K562 (cell line): ENCODE measurements around the gene MRNIP. TPM values are rescaled to one million over a fixed set of nuclear protein-coding genes. Genes with fewer than 3 reads are reported as not detected.
A peak's percentile ranks its signal among the peaks of the same experiment; 100 is the strongest.

ENCODE experiments used
- ARID2 ChIP-seq: fragments of 450-650 bp; IDR thresholded peaks from 2 replicates; pipeline ENCODE4 v1.6.1; 2017; ENCODE audit warnings: antibody characterized with exemption, mild to moderate bottlenecking
- BDP1 ChIP-seq: IDR thresholded peaks from 3 replicates; pipeline ENCODE4 v1.6.1; 2011; ENCODE audit not compliant: insufficient read length, insufficient read depth
- BHLHE40 ChIP-seq: IDR thresholded peaks from 2 replicates; pipeline ENCODE4 v1.6.1; 2011; ENCODE audit warnings: low read length, improper control_type of control experiment
- POLR2AphosphoS5 ChIP-seq: IDR thresholded peaks from 2 replicates; pipeline ENCODE4 v1.6.1; 2011; ENCODE audit warnings: mild to moderate bottlenecking, low read depth, low read length, moderate library complexity; ENCODE audit not compliant: control insufficient read depth, insufficient read depth
- SIN3A ChIP-seq, 2 experiments: fragments of 150-350 bp in 1 of 2; IDR thresholded peaks; 2 replicates each; pipeline ENCODE4 v1.6.1; 2011 to 2016; ENCODE audit warnings: borderline replicate concordance in 2 of 2, low read depth in 2 of 2, low read length in 2 of 2, mild to moderate bottlenecking in 2 of 2, moderate library complexity in 2 of 2; ENCODE audit not compliant: control insufficient read depth in 1 of 2
- VEZF1 ChIP-seq: fragments of 200-800 bp; sonication (Bioruptor generic); IDR thresholded peaks from 2 replicates; pipeline ENCODE4 v1.6.1; 2017; ENCODE audit warnings: missing genetic modification characterization, missing compliant biosample characterization
- WHSC1 ChIP-seq: IDR thresholded peaks from one replicate; pipeline ENCODE4 v1.6.1; 2012; ENCODE audit warnings: low read length, control low read depth, inconsistent platforms
- YY1 ChIP-seq, 3 experiments: IDR thresholded peaks; 2 replicates each; pipeline ENCODE4 v1.6.1; 2011; ENCODE audit warnings: low read length in 2 of 3, mild to moderate bottlenecking in 2 of 3, moderate library complexity in 2 of 3, borderline replicate concordance in 1 of 3, control low read depth in 1 of 3, low read depth in 1 of 3; ENCODE audit not compliant: insufficient read depth in 3 of 3, insufficient replicate concordance in 2 of 3, control insufficient read depth in 1 of 3, insufficient read length in 1 of 3; ENCODE audit errors: extremely low read depth in 1 of 3
- ZBTB11 ChIP-seq, 3 experiments: fragments of 200-800 bp in 1 of 3; fragments of 250-450 bp in 1 of 3; fragments of 450-650 bp in 1 of 3; sonication (Bioruptor Pico) in 1 of 3; sonication (Bioruptor generic) in 1 of 3; formaldehyde crosslinking in 1 of 3; IDR thresholded peaks; 2 replicates each; pipeline versions ENCODE4 v1.6.1 to v1.8.0; 2016 to 2022; ENCODE audit warnings: mild to moderate bottlenecking in 2 of 3, missing genetic modification characterization in 2 of 3, missing compliant biosample characterization in 1 of 3, moderate library complexity in 1 of 3
- ZC3H8 ChIP-seq: fragments of 450-650 bp; IDR thresholded peaks from 2 replicates; pipeline ENCODE4 v1.6.1; 2017
- polyA plus RNA-seq, 8 experiments: library from polyadenylated mRNA; depleted of rRNA in 4 of 8; stranded (reverse) in 5 of 8; unstranded in 3 of 8; fragments of >200 nt; fragmentation: Nextera tagmentation in 2 of 8; fragmentation: Illumina TruSeq in 1 of 8; extraction: Ambion mirVana in 2 of 8; extraction: Trizol in 1 of 8; gene quantifications; 2 replicates each; pipeline versions ENCODE4 v1.2.1 to v1.2.3, GENCODE V29; 2011 to 2014; ENCODE audit warnings: inconsistent platforms in 1 of 8, missing spikeins in 1 of 8
- total RNA-seq, 7 experiments: library from RNA; depleted of rRNA in 6 of 7; stranded (reverse); fragments of >200 nt in 6 of 7; fragmentation: Illumina TruSeq in 2 of 7; extraction: Trizol in 2 of 7; gene quantifications; 2 replicates each; pipeline versions ENCODE4 v1.2.1 to v1.2.3, GENCODE V29; 2011 to 2021; ENCODE audit warnings: low replicate concordance in 1 of 7
- TF ChIP-seq, protein P1 (sequence below): sonication (generic); formaldehyde crosslinking; IDR thresholded peaks from 2 replicates; pipeline ENCODE4 v1.8.0; 2023; ENCODE audit warnings: mild to moderate bottlenecking, missing genetic modification reagents
- TF ChIP-seq, protein P2 (sequence below), 2 experiments: fragments of 200-800 bp in 1 of 2; sonication (Bioruptor generic) in 1 of 2; sonication (generic) in 1 of 2; formaldehyde crosslinking in 1 of 2; IDR thresholded peaks in 1 of 2; conservative IDR thresholded peaks in 1 of 2; 2 replicates each; pipeline versions ENCODE4 v1.5.0 to v1.6.1; 2016 to 2020; ENCODE audit warnings: missing compliant biosample characterization in 1 of 2, missing genetic modification characterization in 1 of 2, missing genetic modification reagents in 1 of 2

Gene MRNIP
- total and polyA plus RNA-seq, 9 of the 15 experiments (the other 6 are each of a cell fraction or from before 2014, with no cell fraction given), result 3.6 to 39.0 (median 16.8) TPM

GRCh38 chr5:179907556-179908324 lies 49.1 kb upstream of the MRNIP start, which contains the start of gene TBC1D9B (continued):
- TF ChIP-seq VEZF1 (CRISPR knock-in tag), result peak; percentile 86
- TF ChIP-seq ZC3H8, result no peak
- TF ChIP-seq, protein P1, sequence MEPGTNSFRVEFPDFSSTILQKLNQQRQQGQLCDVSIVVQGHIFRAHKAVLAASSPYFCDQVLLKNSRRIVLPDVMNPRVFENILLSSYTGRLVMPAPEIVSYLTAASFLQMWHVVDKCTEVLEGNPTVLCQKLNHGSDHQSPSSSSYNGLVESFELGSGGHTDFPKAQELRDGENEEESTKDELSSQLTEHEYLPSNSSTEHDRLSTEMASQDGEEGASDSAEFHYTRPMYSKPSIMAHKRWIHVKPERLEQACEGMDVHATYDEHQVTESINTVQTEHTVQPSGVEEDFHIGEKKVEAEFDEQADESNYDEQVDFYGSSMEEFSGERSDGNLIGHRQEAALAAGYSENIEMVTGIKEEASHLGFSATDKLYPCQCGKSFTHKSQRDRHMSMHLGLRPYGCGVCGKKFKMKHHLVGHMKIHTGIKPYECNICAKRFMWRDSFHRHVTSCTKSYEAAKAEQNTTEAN (CRISPR knock-in tag), result no peak
- peak in 2 of 3 experiments; percentile 18 to 22 for TF ChIP-seq YY1 (IDR thresholded peaks at IDR 0.05; ENCODE audit: borderline replicate concordance in 1 of 3, control insufficient read depth in 1 of 3, extremely low read depth in 1 of 3, insufficient read depth in 3 of 3, insufficient read length in 1 of 3, insufficient replicate concordance in 2 of 3, low read depth in 1 of 3, low read length in 2 of 3)
- no peak for TF ChIP-seq BDP1
- no peak for TF ChIP-seq ARID2
- TF ChIP-seq SIN3A (IDR thresholded peaks at IDR 0.05; ENCODE audit: borderline replicate concordance in 2 of 2, control insufficient read depth in 1 of 2, low read depth in 2 of 2, low read length in 2 of 2), result 0 out of 4 replicates have a peak, but pooled peaks of 1 of the 2 experiments have one; percentile 34
- TF ChIP-seq POLR2AphosphoS5, result 0 out of 2 replicates have a peak, but pooled peaks have one; percentile 41
- TF ChIP-seq, protein P2, sequence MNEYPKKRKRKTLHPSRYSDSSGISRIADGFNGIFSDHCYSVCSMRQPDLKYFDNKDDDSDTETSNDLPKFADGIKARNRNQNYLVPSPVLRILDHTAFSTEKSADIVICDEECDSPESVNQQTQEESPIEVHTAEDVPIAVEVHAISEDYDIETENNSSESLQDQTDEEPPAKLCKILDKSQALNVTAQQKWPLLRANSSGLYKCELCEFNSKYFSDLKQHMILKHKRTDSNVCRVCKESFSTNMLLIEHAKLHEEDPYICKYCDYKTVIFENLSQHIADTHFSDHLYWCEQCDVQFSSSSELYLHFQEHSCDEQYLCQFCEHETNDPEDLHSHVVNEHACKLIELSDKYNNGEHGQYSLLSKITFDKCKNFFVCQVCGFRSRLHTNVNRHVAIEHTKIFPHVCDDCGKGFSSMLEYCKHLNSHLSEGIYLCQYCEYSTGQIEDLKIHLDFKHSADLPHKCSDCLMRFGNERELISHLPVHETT (CRISPR knock-in tag; conservative IDR thresholded peaks at IDR 0.05 in 1 of 2, IDR thresholded peaks at IDR 0.05 in 1 of 2), result peak in 1 of 2 experiments; percentile 98; a peak in 2 of 4 replicates
- peak; percentile 47; the same call in 1 of the 2 replicates for TF ChIP-seq BHLHE40
- no peak for TF ChIP-seq WHSC1
- TF ChIP-seq ZBTB11 (CRISPR knock-in tag; IDR thresholded peaks at IDR 0.05), result peak in 1 of 3 experiments; percentile 59; a peak in 2 of 6 replicates
